HEK293 (cell line): ENCODE results near the gene ADM5.

Experiments used
- GLIS2 ChIP-seq: fragments of 450-650 bp; formaldehyde crosslinking; IDR thresholded peaks from 2 replicates; pipeline ENCODE4 v1.5.1; 2016; ENCODE audit warnings: missing biosample characterization, missing genetic modification characterization
- HOXA7 ChIP-seq: sonication (generic); formaldehyde crosslinking; IDR thresholded peaks from 2 replicates; pipeline ENCODE4 v1.8.1; 2022; ENCODE audit warnings: missing genetic modification reagents, borderline replicate concordance
- IKZF3 ChIP-seq: fragments of 450-650 bp; IDR thresholded peaks from 2 replicates; pipeline ENCODE4 v1.5.0; 2018; ENCODE audit warnings: missing biosample characterization, mild to moderate bottlenecking, missing genetic modification characterization, moderate library complexity
- PRDM1 ChIP-seq: fragments of 450-650 bp; formaldehyde crosslinking; IDR thresholded peaks from 2 replicates; pipeline ENCODE4; 2016; ENCODE audit warnings: missing biosample characterization, missing genetic modification characterization
- REPIN1 ChIP-seq: fragments of 450-650 bp; formaldehyde crosslinking; IDR thresholded peaks from 2 replicates; pipeline ENCODE4 v1.5.1; 2017; ENCODE audit warnings: missing biosample characterization, missing genetic modification characterization, low read depth
- SALL2 ChIP-seq: fragments of 450-650 bp; formaldehyde crosslinking; IDR thresholded peaks from 2 replicates; pipeline ENCODE4 v1.5.0; 2017; ENCODE audit warnings: missing biosample characterization, mild to moderate bottlenecking, missing genetic modification characterization, borderline replicate concordance
- SCRT1 ChIP-seq: fragments of 450-650 bp; formaldehyde crosslinking; IDR thresholded peaks from 2 replicates; pipeline ENCODE4 v1.5.1; 2016; ENCODE audit warnings: missing biosample characterization, missing genetic modification characterization, borderline replicate concordance
- TCF7L2 ChIP-seq: IDR thresholded peaks from 2 replicates; pipeline ENCODE4 v1.6.1; 2011; ENCODE audit warnings: low read depth, mild to moderate bottlenecking, inconsistent platforms, low read length, moderate library complexity, borderline replicate concordance
- YY2 ChIP-seq: fragments of 450-650 bp; formaldehyde crosslinking; IDR thresholded peaks from 2 replicates; pipeline ENCODE4 v1.5.1; 2016; ENCODE audit warnings: missing biosample characterization, missing genetic modification characterization
- ZNF114 ChIP-seq: fragments of 450-650 bp; formaldehyde crosslinking; IDR thresholded peaks from 2 replicates; pipeline ENCODE4 v1.5.0; 2017; ENCODE audit warnings: missing biosample characterization, missing genetic modification characterization
- ZNF133 ChIP-seq: fragments of 450-650 bp; formaldehyde crosslinking; IDR thresholded peaks from 2 replicates; pipeline ENCODE4 v1.5.1; 2016; ENCODE audit warnings: missing biosample characterization, missing genetic modification characterization
- ZNF146 ChIP-seq: fragments of 450-650 bp; formaldehyde crosslinking; IDR thresholded peaks from 2 replicates; pipeline ENCODE4 v1.5.1; 2016; ENCODE audit warnings: missing biosample characterization, missing genetic modification characterization
- ZNF169 ChIP-seq: fragments of 450-650 bp; formaldehyde crosslinking; IDR thresholded peaks from 2 replicates; pipeline ENCODE4 v1.5.1; 2016; ENCODE audit warnings: missing biosample characterization, missing genetic modification characterization
- ZNF248 ChIP-seq: fragments of 450-650 bp; formaldehyde crosslinking; IDR thresholded peaks from 2 replicates; pipeline ENCODE4 v1.5.1; 2017; ENCODE audit warnings: missing biosample characterization, missing genetic modification characterization
- ZNF274 ChIP-seq, 2 experiments: fragments of 200-500 bp in 1 of 2; fragments of 450-650 bp in 1 of 2; sonication (Bioruptor generic) in 1 of 2; formaldehyde crosslinking in 1 of 2; IDR thresholded peaks; 2 replicates each; pipeline versions ENCODE4 v1.5.1 to v1.6.1; 2014 to 2016; ENCODE audit warnings: borderline replicate concordance in 1 of 2, inconsistent platforms in 1 of 2, low read length in 1 of 2, missing biosample characterization in 1 of 2, missing genetic modification characterization in 1 of 2
- ZNF311 ChIP-seq: fragments of 450-650 bp; formaldehyde crosslinking; IDR thresholded peaks from 2 replicates; pipeline ENCODE4 v1.5.1; 2017; ENCODE audit warnings: missing biosample characterization, missing genetic modification characterization, borderline replicate concordance
- ZNF354C ChIP-seq: fragments of 450-650 bp; formaldehyde crosslinking; IDR thresholded peaks from 2 replicates; pipeline ENCODE4 v1.5.1; 2016; ENCODE audit warnings: missing biosample characterization, missing genetic modification characterization, low read depth, borderline replicate concordance
- ZNF404 ChIP-seq: fragments of 450-650 bp; formaldehyde crosslinking; IDR thresholded peaks from 2 replicates; pipeline ENCODE4 v1.5.1; 2017; ENCODE audit warnings: missing biosample characterization, missing genetic modification characterization
- ZNF473 ChIP-seq: fragments of 450-650 bp; formaldehyde crosslinking; IDR thresholded peaks from 2 replicates; pipeline ENCODE4 v1.5.1; 2017; ENCODE audit warnings: missing biosample characterization, missing genetic modification characterization
- ZNF48 ChIP-seq: fragments of 450-650 bp; formaldehyde crosslinking; IDR thresholded peaks from 2 replicates; pipeline ENCODE4 v1.5.1; 2016; ENCODE audit warnings: missing biosample characterization, missing genetic modification characterization
- ZNF558 ChIP-seq: fragments of 450-650 bp; formaldehyde crosslinking; IDR thresholded peaks from 2 replicates; pipeline ENCODE4 v1.5.1; 2016; ENCODE audit warnings: missing biosample characterization, missing genetic modification characterization
- ZNF571 ChIP-seq: fragments of 450-650 bp; formaldehyde crosslinking; IDR thresholded peaks from 2 replicates; pipeline ENCODE4 v1.5.0; 2017; ENCODE audit warnings: missing biosample characterization, missing genetic modification characterization
- ZNF621 ChIP-seq: fragments of 450-650 bp; formaldehyde crosslinking; IDR thresholded peaks from 2 replicates; pipeline ENCODE4 v1.5.1; 2017; ENCODE audit warnings: missing biosample characterization, missing genetic modification characterization
- ZNF623 ChIP-seq: fragments of 450-650 bp; formaldehyde crosslinking; IDR thresholded peaks from 2 replicates; pipeline ENCODE4 v1.5.1; 2016; ENCODE audit warnings: missing biosample characterization, missing genetic modification characterization
- ZNF701 ChIP-seq: fragments of 450-650 bp; formaldehyde crosslinking; IDR thresholded peaks from 2 replicates; pipeline ENCODE4 v1.5.1; 2016; ENCODE audit warnings: missing biosample characterization, missing genetic modification characterization
- ZNF768 ChIP-seq: fragments of 450-650 bp; formaldehyde crosslinking; IDR thresholded peaks from 2 replicates; pipeline ENCODE4 v1.5.1; 2018; ENCODE audit warnings: missing biosample characterization, mild to moderate bottlenecking, missing genetic modification characterization
- ZNF830 ChIP-seq: fragments of 450-650 bp; IDR thresholded peaks from 2 replicates; pipeline ENCODE4 v1.5.0; 2018; ENCODE audit warnings: missing biosample characterization, missing genetic modification characterization, low read depth, mild to moderate bottlenecking, moderate library complexity
- ZNF843 ChIP-seq: fragments of 450-650 bp; formaldehyde crosslinking; IDR thresholded peaks from 2 replicates; pipeline ENCODE4 v1.5.1; 2016; ENCODE audit warnings: missing biosample characterization, missing genetic modification characterization
- ZXDB ChIP-seq: fragments of 450-650 bp; formaldehyde crosslinking; IDR thresholded peaks from 2 replicates; pipeline ENCODE4 v1.5.1; 2016; ENCODE audit warnings: missing biosample characterization, missing genetic modification characterization
- TF ChIP-seq, protein P1 (sequence below): fragments of 450-650 bp; formaldehyde crosslinking; IDR thresholded peaks from 2 replicates; pipeline ENCODE4 v1.5.1; 2017; ENCODE audit warnings: missing biosample characterization, missing genetic modification characterization
- TF ChIP-seq, protein P2 (sequence below): IDR thresholded peaks from 2 replicates; pipeline ENCODE4 v1.6.1; 2011; ENCODE audit warnings: mild to moderate bottlenecking, low read depth, low read length, borderline replicate concordance
- TF ChIP-seq, protein P3 (sequence below): fragments of 450-650 bp; formaldehyde crosslinking; IDR thresholded peaks from 2 replicates; pipeline ENCODE4 v1.5.1; 2016; ENCODE audit warnings: missing biosample characterization, missing genetic modification characterization, borderline replicate concordance
- TF ChIP-seq, protein P4 (sequence below): fragments of 450-650 bp; formaldehyde crosslinking; IDR thresholded peaks from 2 replicates; pipeline ENCODE4 v1.5.1; 2016; ENCODE audit warnings: missing biosample characterization, missing genetic modification characterization

ADM5 gene

DNA sequence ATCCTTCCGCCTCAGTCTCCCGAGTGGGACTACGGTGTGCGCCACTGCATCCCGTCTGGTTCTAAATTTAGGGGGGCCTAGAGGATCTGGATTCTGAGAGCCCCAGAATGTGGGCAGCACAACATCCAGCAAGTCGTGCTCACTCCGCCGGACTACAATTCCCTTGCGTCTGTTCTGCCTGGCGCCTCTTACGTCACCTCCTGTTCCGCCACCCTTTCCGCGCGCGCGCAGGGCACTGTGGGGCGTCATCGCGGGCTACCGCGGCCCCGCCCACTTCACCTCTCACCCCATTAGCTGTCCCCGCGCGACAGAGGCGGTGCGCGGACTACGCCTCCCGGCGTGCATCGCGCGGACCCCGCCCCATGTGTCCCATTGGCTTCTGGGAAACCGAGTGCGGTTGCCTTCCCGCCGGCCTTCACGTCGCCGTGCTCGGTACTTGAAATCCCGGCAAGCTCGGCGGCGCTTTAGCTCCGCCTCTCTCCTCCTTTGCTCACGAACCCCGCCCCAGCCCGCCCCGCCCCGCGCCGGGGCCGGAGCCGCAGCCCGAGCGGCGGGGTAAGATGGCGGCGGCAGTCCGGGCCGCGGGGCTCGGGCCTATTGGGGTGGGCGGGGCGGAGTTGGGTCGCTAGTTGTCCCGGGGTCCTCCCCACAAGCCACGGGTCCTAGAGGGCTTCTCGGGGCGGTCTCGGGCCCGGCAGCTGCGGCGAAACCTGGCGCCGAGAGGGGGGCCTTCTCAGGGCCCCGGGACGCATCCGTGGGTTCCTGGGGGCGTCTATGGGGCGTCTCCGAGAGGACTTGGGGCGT is 47.5 kb upstream of the ADM5 start, which contains the start of gene SCAF1 (continued):
- TF ChIP-seq, protein P1, sequence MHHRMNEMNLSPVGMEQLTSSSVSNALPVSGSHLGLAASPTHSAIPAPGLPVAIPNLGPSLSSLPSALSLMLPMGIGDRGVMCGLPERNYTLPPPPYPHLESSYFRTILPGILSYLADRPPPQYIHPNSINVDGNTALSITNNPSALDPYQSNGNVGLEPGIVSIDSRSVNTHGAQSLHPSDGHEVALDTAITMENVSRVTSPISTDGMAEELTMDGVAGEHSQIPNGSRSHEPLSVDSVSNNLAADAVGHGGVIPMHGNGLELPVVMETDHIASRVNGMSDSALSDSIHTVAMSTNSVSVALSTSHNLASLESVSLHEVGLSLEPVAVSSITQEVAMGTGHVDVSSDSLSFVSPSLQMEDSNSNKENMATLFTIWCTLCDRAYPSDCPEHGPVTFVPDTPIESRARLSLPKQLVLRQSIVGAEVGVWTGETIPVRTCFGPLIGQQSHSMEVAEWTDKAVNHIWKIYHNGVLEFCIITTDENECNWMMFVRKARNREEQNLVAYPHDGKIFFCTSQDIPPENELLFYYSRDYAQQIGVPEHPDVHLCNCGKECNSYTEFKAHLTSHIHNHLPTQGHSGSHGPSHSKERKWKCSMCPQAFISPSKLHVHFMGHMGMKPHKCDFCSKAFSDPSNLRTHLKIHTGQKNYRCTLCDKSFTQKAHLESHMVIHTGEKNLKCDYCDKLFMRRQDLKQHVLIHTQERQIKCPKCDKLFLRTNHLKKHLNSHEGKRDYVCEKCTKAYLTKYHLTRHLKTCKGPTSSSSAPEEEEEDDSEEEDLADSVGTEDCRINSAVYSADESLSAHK (tag by site-specific recombination) = no peak
- TF ChIP-seq ZNF473 (tag by site-specific recombination) = no peak
- TF ChIP-seq, protein P2, sequence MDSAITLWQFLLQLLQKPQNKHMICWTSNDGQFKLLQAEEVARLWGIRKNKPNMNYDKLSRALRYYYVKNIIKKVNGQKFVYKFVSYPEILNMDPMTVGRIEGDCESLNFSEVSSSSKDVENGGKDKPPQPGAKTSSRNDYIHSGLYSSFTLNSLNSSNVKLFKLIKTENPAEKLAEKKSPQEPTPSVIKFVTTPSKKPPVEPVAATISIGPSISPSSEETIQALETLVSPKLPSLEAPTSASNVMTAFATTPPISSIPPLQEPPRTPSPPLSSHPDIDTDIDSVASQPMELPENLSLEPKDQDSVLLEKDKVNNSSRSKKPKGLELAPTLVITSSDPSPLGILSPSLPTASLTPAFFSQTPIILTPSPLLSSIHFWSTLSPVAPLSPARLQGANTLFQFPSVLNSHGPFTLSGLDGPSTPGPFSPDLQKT = no peak; the same call in 1 of the 2 replicates
- no peak for TF ChIP-seq IKZF3
- TF ChIP-seq ZNF571 (tag by site-specific recombination) = no peak
- TF ChIP-seq, protein P3, sequence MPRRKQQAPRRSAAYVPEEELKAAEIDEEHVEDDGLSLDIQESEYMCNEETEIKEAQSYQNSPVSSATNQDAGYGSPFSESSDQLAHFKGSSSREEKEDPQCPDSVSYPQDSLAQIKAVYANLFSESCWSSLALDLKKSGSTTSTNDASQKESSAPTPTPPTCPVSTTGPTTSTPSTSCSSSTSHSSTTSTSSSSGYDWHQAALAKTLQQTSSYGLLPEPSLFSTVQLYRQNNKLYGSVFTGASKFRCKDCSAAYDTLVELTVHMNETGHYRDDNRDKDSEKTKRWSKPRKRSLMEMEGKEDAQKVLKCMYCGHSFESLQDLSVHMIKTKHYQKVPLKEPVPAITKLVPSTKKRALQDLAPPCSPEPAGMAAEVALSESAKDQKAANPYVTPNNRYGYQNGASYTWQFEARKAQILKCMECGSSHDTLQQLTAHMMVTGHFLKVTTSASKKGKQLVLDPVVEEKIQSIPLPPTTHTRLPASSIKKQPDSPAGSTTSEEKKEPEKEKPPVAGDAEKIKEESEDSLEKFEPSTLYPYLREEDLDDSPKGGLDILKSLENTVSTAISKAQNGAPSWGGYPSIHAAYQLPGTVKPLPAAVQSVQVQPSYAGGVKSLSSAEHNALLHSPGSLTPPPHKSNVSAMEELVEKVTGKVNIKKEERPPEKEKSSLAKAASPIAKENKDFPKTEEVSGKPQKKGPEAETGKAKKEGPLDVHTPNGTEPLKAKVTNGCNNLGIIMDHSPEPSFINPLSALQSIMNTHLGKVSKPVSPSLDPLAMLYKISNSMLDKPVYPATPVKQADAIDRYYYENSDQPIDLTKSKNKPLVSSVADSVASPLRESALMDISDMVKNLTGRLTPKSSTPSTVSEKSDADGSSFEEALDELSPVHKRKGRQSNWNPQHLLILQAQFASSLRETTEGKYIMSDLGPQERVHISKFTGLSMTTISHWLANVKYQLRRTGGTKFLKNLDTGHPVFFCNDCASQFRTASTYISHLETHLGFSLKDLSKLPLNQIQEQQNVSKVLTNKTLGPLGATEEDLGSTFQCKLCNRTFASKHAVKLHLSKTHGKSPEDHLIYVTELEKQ (tag by site-specific recombination) = no peak
- TF ChIP-seq ZNF274 (IDR thresholded peaks at IDR 0.05; ENCODE audit: low read length) = no peak
- TF ChIP-seq ZNF274 (tag by site-specific recombination; IDR thresholded peaks at IDR 0.05; ENCODE audit: borderline replicate concordance) = no peak
- TF ChIP-seq ZNF311 = no peak
- TF ChIP-seq ZNF621 = no peak
- peak; percentile 84 for TF ChIP-seq YY2 (tag by site-specific recombination)
- no peak for TF ChIP-seq GLIS2 (tag by site-specific recombination)
- no peak for TF ChIP-seq SALL2 (tag by site-specific recombination)
- no peak for TF ChIP-seq HOXA7 (CRISPR knock-in tag)
- no peak for TF ChIP-seq ZNF701
- TF ChIP-seq ZNF146 (tag by site-specific recombination) = no peak
- TF ChIP-seq ZNF48 (tag by site-specific recombination) = no peak
- TF ChIP-seq ZNF843 (tag by site-specific recombination) = peak; percentile 55; the same call in 1 of the 2 replicates
- TF ChIP-seq REPIN1 (tag by site-specific recombination) = no peak
- TF ChIP-seq, protein P4, sequence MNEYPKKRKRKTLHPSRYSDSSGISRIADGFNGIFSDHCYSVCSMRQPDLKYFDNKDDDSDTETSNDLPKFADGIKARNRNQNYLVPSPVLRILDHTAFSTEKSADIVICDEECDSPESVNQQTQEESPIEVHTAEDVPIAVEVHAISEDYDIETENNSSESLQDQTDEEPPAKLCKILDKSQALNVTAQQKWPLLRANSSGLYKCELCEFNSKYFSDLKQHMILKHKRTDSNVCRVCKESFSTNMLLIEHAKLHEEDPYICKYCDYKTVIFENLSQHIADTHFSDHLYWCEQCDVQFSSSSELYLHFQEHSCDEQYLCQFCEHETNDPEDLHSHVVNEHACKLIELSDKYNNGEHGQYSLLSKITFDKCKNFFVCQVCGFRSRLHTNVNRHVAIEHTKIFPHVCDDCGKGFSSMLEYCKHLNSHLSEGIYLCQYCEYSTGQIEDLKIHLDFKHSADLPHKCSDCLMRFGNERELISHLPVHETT (tag by site-specific recombination) = no peak
- TF ChIP-seq ZNF404 (tag by site-specific recombination) = no peak
- no peak for TF ChIP-seq ZNF623 (tag by site-specific recombination)
- no peak for TF ChIP-seq ZNF169 (tag by site-specific recombination)
- TF ChIP-seq ZNF558 (tag by site-specific recombination) = no peak
- TF ChIP-seq ZNF768 (tag by site-specific recombination) = no peak
- no peak for TF ChIP-seq TCF7L2
- no peak for TF ChIP-seq ZNF114
- no peak for TF ChIP-seq ZNF133 (tag by site-specific recombination)
- TF ChIP-seq ZNF830 (tag by site-specific recombination) = no peak
- no peak for TF ChIP-seq ZNF354C (tag by site-specific recombination)
- peak; percentile 82 for TF ChIP-seq ZXDB
- no peak for TF ChIP-seq SCRT1 (tag by site-specific recombination)
- no peak for TF ChIP-seq PRDM1 (tag by site-specific recombination)
- TF ChIP-seq ZNF248 (tag by site-specific recombination) = no peak
